HG02610 (cell line): Measurements from ENCODE around the gene TBCB.
"Not testable (repeated sequence)": the region's sequence is repeated elsewhere in the genome, so short reads cannot be mapped to it uniquely, and the experiment has no call there.

Experiments
- ATAC-seq: cut with Tn5 transposase; IDR thresholded peaks from one replicate; pipeline ENCODE4 v1.9.1; 2021; ENCODE audit warnings: mild to moderate bottlenecking, moderate library complexity; ENCODE audit not compliant: unreplicated experiment

Gene TBCB

GRCh38 chr19:36169084-36169760 is 54.0 kb downstream of the TBCB start:
- ATAC-seq, result no peak

GRCh38 chr19:36172852-36173251 is 57.6 kb downstream of the TBCB start:
- ATAC-seq, result no peak

- ATAC-seq, result not testable (repeated sequence)
Measured at GRCh38 chr19:36173846-36174245, 58.6 kb downstream of the TBCB start.
